SU-DHL-6 (cell line): Measurements from ENCODE around the gene ZNF438.

Experiments used
- H2AFZ ChIP-seq: fragments of 200-600 bp; sonication (generic); 2 replicates; pipeline ENCODE4 v1.6.1; 2014; ENCODE audit warnings: low read depth, mild to moderate bottlenecking, moderate library complexity, mixed read lengths, antibody characterized with exemption, low read length; ENCODE audit not compliant: severe bottlenecking
- H3F3A ChIP-seq: fragments of 200-600 bp; shearing (Covaris generic); 2 replicates; pipeline ENCODE4 v1.6.0; 2016; ENCODE audit warnings: antibody characterized with exemption, mild to moderate bottlenecking; ENCODE audit not compliant: insufficient read depth
- H3K27ac ChIP-seq: fragments of 200-600 bp; sonication (generic); 2 replicates; pipeline ENCODE4 v1.5.1; 2016; ENCODE audit warnings: low read depth, mild to moderate bottlenecking, low read length, moderate library complexity, mixed read lengths
- H3K27me3 ChIP-seq: fragments of 200-600 bp; sonication (generic), shearing (Covaris generic); 2 replicates; pipeline ENCODE4 v1.6.0; 2014; ENCODE audit warnings: mild to moderate bottlenecking, low read length
- H3K36me3 ChIP-seq: fragments of 200-600 bp; sonication (generic); 2 replicates; pipeline ENCODE4 v1.6.1; 2014; ENCODE audit warnings: mild to moderate bottlenecking, low read length, mixed read lengths
- H3K4me2 ChIP-seq: fragments of 300-600, 200-600 bp; shearing (Covaris generic), sonication (generic); 2 replicates; pipeline ENCODE4 v1.6.0; 2014; ENCODE audit warnings: low read length, low read depth, mild to moderate bottlenecking; ENCODE audit not compliant: poor library complexity, severe bottlenecking
- H3K4me3 ChIP-seq: fragments of 200-600 bp; sonication (generic); 2 replicates; pipeline ENCODE4 v1.5.1; 2014; ENCODE audit warnings: antibody characterized with exemption, low read length, mild to moderate bottlenecking, mixed read lengths; ENCODE audit not compliant: insufficient read depth, poor library complexity, severe bottlenecking
- H3K79me2 ChIP-seq: fragments of 200-600 bp; sonication (generic); 2 replicates; pipeline ENCODE4 v1.6.1; 2014; ENCODE audit warnings: mild to moderate bottlenecking, low read length, moderate library complexity; ENCODE audit not compliant: insufficient read depth
- H3K9ac ChIP-seq: fragments of 200-600 bp; sonication (generic); 2 replicates; pipeline ENCODE4 v1.7.0; 2014; ENCODE audit warnings: mild to moderate bottlenecking, low read length
- H3K9me2 ChIP-seq: fragments of 200-600 bp; sonication (generic); replicated peaks from 2 replicates; pipeline ENCODE4 v1.6.1; 2014; ENCODE audit warnings: low read length; ENCODE audit not compliant: insufficient read depth
- H3K9me3 ChIP-seq: fragments of 200-600 bp; sonication (generic); 2 replicates; pipeline ENCODE4 v1.6.1; 2014; ENCODE audit warnings: low read length, mixed read lengths; ENCODE audit not compliant: insufficient read depth
- H4K20me1 ChIP-seq: fragments of 200-600 bp; sonication (generic); 2 replicates; pipeline ENCODE4 v1.6.1; 2014; ENCODE audit warnings: low read depth, mild to moderate bottlenecking, antibody characterized with exemption, low read length, moderate library complexity, mixed read lengths
- EZH2phosphoT487 ChIP-seq: fragments of 200-600 bp; sonication (generic), shearing (Covaris generic); conservative IDR thresholded peaks from 2 replicates; pipeline ENCODE4 v1.6.1; 2018; ENCODE audit warnings: mild to moderate bottlenecking, antibody characterized with exemption, low read length, moderate library complexity, mixed read lengths
- TF ChIP-seq, protein P1 (sequence below): fragments of 200-600 bp; sonication (generic); IDR thresholded peaks from one replicate; pipeline ENCODE4 v1.5.1; 2017; ENCODE audit warnings: antibody characterized with exemption, mild to moderate bottlenecking, low read length, moderate library complexity; ENCODE audit not compliant: insufficient read depth, poor library complexity, severe bottlenecking

The ZNF438 gene

DNA sequence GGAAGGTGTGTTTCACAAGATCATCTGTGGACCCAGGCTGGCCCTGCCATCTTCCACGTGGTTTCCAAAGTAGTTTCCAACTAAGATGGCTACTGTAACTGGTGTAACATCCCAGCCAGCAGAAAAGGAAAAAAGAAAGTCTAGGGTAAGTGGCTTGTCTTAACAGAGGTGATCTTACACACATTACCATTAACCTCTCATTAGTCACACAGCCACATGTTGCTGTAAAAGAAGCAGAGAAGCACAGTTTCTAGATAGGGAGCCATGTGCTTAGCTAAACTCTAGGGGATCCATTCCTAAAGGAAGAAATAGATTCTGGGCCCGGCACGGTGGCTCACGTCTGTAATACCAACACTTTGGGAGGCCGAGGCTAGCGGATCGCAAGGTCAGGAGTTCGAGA, 54.3 kb downstream of the ZNF438 start:
- Histone ChIP-seq H3K4me2 (no peak overlapping the region), H3K79me2 (no peaks in the 10 kb centered on the region), H3F3A (no peaks in the 10 kb centered on the region), H3K9me2 (no peaks in the 10 kb centered on the region), H3K9ac (no peak overlapping the region), H4K20me1 (no peaks in the 10 kb centered on the region), H3K9me3 (no peaks in the 10 kb centered on the region), H3K27me3 (no peaks in the 10 kb centered on the region), H3K27ac (no peak overlapping the region), H3K4me3 (no peak overlapping the region), H2AFZ (no peak overlapping the region), H3K36me3 (no peaks in the 10 kb centered on the region)
- TF ChIP-seq EZH2phosphoT487, result no peak

DNA sequence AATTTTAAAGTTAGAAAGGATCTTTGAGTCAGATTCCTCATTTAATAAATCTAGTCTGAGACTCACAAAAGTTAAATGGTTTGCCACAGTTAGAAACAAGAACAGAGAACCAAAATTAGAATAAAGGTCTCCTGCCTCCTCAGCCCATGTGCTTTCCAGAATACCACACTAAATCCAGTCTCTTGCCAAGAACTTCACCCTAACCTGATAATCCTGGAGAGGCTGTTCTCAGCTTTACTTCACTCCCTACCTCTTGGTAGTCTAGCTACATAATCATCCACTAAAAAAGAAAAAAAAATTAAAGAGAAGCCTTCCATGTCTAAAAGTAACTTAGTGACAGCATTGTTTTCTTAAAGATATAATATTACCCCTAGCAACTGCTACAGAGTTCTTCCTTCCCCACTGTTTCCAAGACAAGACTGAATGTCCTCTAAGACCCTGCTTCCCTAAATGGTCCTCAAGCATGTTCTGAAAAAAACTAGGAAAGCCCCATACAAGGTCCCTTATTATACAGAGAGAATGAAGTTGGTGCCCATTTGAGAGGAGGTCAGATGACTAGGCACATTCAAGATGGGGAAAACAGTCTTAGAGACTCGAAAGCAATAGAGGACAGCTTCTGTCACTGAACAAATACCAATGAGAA, 56.8 kb downstream of the ZNF438 start:
- Histone ChIP-seq H3K9ac (no peak overlapping the region), H3F3A (no peaks in the 10 kb centered on the region), H3K4me3 (no peak overlapping the region), H3K79me2 (no peaks in the 10 kb centered on the region), H3K9me2 (no peaks in the 10 kb centered on the region), H3K4me2 (no peak overlapping the region), H3K27me3 (no peaks in the 10 kb centered on the region), H3K36me3 (no peaks in the 10 kb centered on the region), H3K27ac (no peak overlapping the region), H4K20me1 (no peaks in the 10 kb centered on the region), H2AFZ (no peak overlapping the region), H3K9me3 (no peaks in the 10 kb centered on the region)
- no peak for TF ChIP-seq EZH2phosphoT487
- TF ChIP-seq, protein P1, sequence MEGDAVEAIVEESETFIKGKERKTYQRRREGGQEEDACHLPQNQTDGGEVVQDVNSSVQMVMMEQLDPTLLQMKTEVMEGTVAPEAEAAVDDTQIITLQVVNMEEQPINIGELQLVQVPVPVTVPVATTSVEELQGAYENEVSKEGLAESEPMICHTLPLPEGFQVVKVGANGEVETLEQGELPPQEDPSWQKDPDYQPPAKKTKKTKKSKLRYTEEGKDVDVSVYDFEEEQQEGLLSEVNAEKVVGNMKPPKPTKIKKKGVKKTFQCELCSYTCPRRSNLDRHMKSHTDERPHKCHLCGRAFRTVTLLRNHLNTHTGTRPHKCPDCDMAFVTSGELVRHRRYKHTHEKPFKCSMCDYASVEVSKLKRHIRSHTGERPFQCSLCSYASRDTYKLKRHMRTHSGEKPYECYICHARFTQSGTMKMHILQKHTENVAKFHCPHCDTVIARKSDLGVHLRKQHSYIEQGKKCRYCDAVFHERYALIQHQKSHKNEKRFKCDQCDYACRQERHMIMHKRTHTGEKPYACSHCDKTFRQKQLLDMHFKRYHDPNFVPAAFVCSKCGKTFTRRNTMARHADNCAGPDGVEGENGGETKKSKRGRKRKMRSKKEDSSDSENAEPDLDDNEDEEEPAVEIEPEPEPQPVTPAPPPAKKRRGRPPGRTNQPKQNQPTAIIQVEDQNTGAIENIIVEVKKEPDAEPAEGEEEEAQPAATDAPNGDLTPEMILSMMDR, result no peak

DNA sequence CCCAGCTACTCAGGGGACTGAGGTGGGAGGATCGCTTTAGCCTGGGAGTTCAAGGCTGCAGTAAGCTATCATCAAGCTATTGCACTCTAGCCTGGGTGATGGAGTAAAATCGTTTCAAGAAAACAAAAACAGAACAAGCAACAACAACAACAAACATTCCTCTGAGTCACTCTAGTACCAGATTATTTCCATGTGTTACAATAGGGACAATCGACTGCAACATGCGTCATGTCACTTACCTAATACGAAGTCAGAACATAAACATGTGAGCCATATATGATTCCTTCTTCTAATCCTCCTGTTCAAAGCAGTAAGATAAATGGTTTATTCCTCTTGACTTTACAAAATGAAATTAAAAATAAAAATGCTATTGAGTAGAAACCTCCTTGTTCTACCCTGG, 57.3 kb downstream of the ZNF438 start:
- TF ChIP-seq, protein P1, result no peak
- TF ChIP-seq EZH2phosphoT487, result no peak
- Histone ChIP-seq H3K4me3 (no peak overlapping the region), H3K9ac (no peak overlapping the region), H3K4me2 (no peak overlapping the region), H3K79me2 (no peaks in the 10 kb centered on the region), H3K27me3 (no peaks in the 10 kb centered on the region), H3K36me3 (no peaks in the 10 kb centered on the region), H3F3A (no peaks in the 10 kb centered on the region), H4K20me1 (no peaks in the 10 kb centered on the region), H2AFZ (no peak overlapping the region), H3K9me3 (no peaks in the 10 kb centered on the region), H3K27ac (no peak overlapping the region), H3K9me2 (no peaks in the 10 kb centered on the region)

DNA sequence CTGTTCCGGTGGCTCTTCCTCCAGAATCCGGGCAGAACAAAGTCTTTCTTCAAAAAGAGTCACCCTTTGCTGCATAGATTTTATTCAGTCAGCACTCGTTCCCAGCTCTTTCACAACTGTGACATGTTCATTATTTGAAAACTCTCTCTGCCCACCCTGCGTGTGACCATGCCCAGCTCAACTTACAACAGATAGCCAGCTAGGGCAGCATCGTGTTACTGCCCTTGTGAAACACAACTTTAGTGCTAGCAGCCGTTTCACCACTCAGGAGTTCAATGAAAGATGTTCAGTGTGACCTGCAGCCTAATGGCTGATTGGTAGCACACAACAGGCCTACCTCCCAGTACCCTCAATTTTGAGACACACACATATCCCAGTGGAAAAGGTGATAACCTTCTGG, 57.9 kb downstream of the ZNF438 start:
- Histone ChIP-seq H3K9me2 (no peaks in the 10 kb centered on the region), H3K4me2 (no peak overlapping the region), H3K27ac (no peak overlapping the region), H3K79me2 (no peaks in the 10 kb centered on the region), H3K27me3 (no peaks in the 10 kb centered on the region), H3K9me3 (no peaks in the 10 kb centered on the region), H4K20me1 (no peaks in the 10 kb centered on the region), H3K4me3 (no peak overlapping the region), H3K9ac (no peak overlapping the region), H2AFZ (no peak overlapping the region), H3K36me3 (no peaks in the 10 kb centered on the region), H3F3A (no peaks in the 10 kb centered on the region)
- TF ChIP-seq EZH2phosphoT487, result no peak
- TF ChIP-seq, protein P1, result no peak
